HCT116 (cell line): Measurements from ENCODE around the gene GRIN2A. TPM values are rescaled to one million over a fixed set of nuclear protein-coding genes. Genes with fewer than 3 reads are reported as not detected.

Source experiments
- ATAC-seq: fragments of 200-7000 bp; cut with Tn5 transposase; 2 replicates; pipeline ENCODE4 v1.9.1; 2020; ENCODE audit warnings: mild to moderate bottlenecking, moderate library complexity
- BruUV-seq: library from RNA; stranded (reverse); fragments of 400-500 nt; replicated peaks from 2 replicates; lab custom pipeline; 2021; lab: Mats Ljungman, UMichigan
- CTCF ChIA-PET: fragments of 300-600 bp; sonication (Branson Sonifier 250); formaldehyde crosslinking; loops from one replicate; lab custom pipeline; 2021; ENCODE audit warnings: antibody characterized with exemption; lab: Charles Lee
- POLR2A ChIA-PET: fragments of 300-600, 350-600 bp; sonication (Branson Sonifier 250); formaldehyde crosslinking; loops from one replicate; lab custom pipeline; 2021; ENCODE audit warnings: antibody characterized with exemption; lab: Charles Lee
- RAD21 ChIA-PET, 2 experiments: fragments of 300-600 bp; sonication (Branson Sonifier 250); formaldehyde crosslinking; loops; one replicate each; lab custom pipeline; 2023; ENCODE audit warnings: low total read pairs in 2 of 2; ENCODE audit not compliant: uncharacterized antibody in 2 of 2, unreplicated experiment in 2 of 2, low non-redundant PET in 1 of 2; lab: Charles Lee
- DNase-seq: peaks from one replicate; pipeline ENCODE4 v3.0.0-alpha.2; 2010; ENCODE audit warnings: low read depth, low spot score
- H2AFZ ChIP-seq: fragments of 200-600 bp; shearing (Covaris generic), sonication (generic); 2 replicates; pipeline ENCODE4 v1.6.1; 2017; ENCODE audit warnings: low read depth, mixed run types, mixed read lengths, antibody characterized with exemption, low read length; ENCODE audit not compliant: poor library complexity, severe bottlenecking
- H3K27ac ChIP-seq: 2 replicates; pipeline ENCODE4 v1.5.1; 2012; ENCODE audit warnings: low read depth, low read length
- H3K27me3 ChIP-seq: fragments of 200-600 bp; sonication (generic); 2 replicates; pipeline ENCODE4 v1.6.1; 2016; ENCODE audit warnings: mixed run types, low read length, mixed read lengths; ENCODE audit not compliant: insufficient read depth
- H3K36me3 ChIP-seq, 2 experiments: fragments of 200-500 bp in 1 of 2; fragments of 200-600 bp in 1 of 2; sonication (Bioruptor generic) in 1 of 2; sonication (generic) in 1 of 2; 2 replicates each; pipeline versions ENCODE4 v1.5.1 to v1.6.1; 2014 to 2016; ENCODE audit warnings: low read length in 2 of 2, inconsistent platforms in 1 of 2, mixed read lengths in 1 of 2, mixed run types in 1 of 2; ENCODE audit not compliant: insufficient read depth in 2 of 2, control insufficient read depth in 1 of 2
- H3K4me1 ChIP-seq, 2 experiments: fragments of 200-600 bp in 1 of 2; sonication (generic) in 1 of 2; 2 replicates each; pipeline versions ENCODE4 v1.5.1 to v1.6.1; 2012 to 2017; ENCODE audit warnings: low read length in 2 of 2, inconsistent platforms in 1 of 2, mild to moderate bottlenecking in 1 of 2, mixed read lengths in 1 of 2, mixed run types in 1 of 2, moderate library complexity in 1 of 2; ENCODE audit not compliant: insufficient read depth in 2 of 2, control insufficient read depth in 1 of 2
- H3K4me2 ChIP-seq: fragments of 200-600 bp; sonication (generic); 2 replicates; pipeline ENCODE4 v1.6.1; 2017; ENCODE audit warnings: mixed run types, low read length, mixed read lengths
- H3K4me3 ChIP-seq, 2 experiments: fragments of 200-600 bp in 1 of 2; sonication (generic) in 1 of 2; replicated peaks in 1 of 2; 2 replicates each; pipeline ENCODE4 v1.5.1; 2011 to 2016; ENCODE audit warnings: low read length in 2 of 2, control low read depth in 1 of 2, low read depth in 1 of 2, mild to moderate bottlenecking in 1 of 2, mixed read lengths in 1 of 2, mixed run types in 1 of 2
- H3K79me2 ChIP-seq: fragments of 200-600 bp; sonication (generic); 2 replicates; pipeline ENCODE4 v1.6.1; 2017; ENCODE audit warnings: mild to moderate bottlenecking, mixed run types, low read length, moderate library complexity, mixed read lengths; ENCODE audit not compliant: insufficient read depth
- H3K9ac ChIP-seq: fragments of 200-600 bp; sonication (generic); 2 replicates; pipeline ENCODE4 v1.6.1; 2016; ENCODE audit warnings: low read length, mixed read lengths
- H3K9me2 ChIP-seq: fragments of 200-600 bp; sonication (generic), shearing (Covaris generic); 2 replicates; pipeline ENCODE4 v1.6.1; 2017; ENCODE audit warnings: mixed run types, mild to moderate bottlenecking, moderate library complexity; ENCODE audit not compliant: insufficient read depth
- H3K9me3 ChIP-seq, 2 experiments: fragments of 200-500 bp in 1 of 2; fragments of 200-600 bp in 1 of 2; sonication (Bioruptor generic) in 1 of 2; sonication (generic) in 1 of 2; 2 replicates each; pipeline ENCODE4 v1.6.1; 2014 to 2017; ENCODE audit warnings: low read length in 2 of 2, mixed read lengths in 2 of 2, inconsistent platforms in 1 of 2, low read depth in 1 of 2, mild to moderate bottlenecking in 1 of 2, mixed run types in 1 of 2, moderate library complexity in 1 of 2; ENCODE audit not compliant: control insufficient read depth in 1 of 2, insufficient read depth in 1 of 2
- H4K20me1 ChIP-seq: fragments of 200-600 bp; sonication (generic), shearing (Covaris generic); 2 replicates; pipeline ENCODE4 v1.6.1; 2017; ENCODE audit warnings: mixed run types, mild to moderate bottlenecking, moderate library complexity; ENCODE audit not compliant: insufficient read depth
- ATF3 ChIP-seq: IDR thresholded peaks from 2 replicates; pipeline ENCODE4 v1.6.1; 2012
- CBX3 ChIP-seq: IDR thresholded peaks from 2 replicates; pipeline ENCODE4 v1.6.1; 2012; ENCODE audit warnings: low read depth
- EGR1 ChIP-seq: IDR thresholded peaks from 2 replicates; pipeline ENCODE4 v1.6.1; 2012; ENCODE audit warnings: low read depth
- EZH2 ChIP-seq: fragments of 200-600 bp; sonication (generic); IDR thresholded peaks from 2 replicates; pipeline ENCODE4 v1.6.1; 2017; ENCODE audit warnings: antibody characterized with exemption, mixed run types
- EZH2phosphoT487 ChIP-seq: fragments of 200-600 bp; IDR thresholded peaks from 2 replicates; pipeline ENCODE4 v1.6.1; 2018; ENCODE audit warnings: antibody characterized with exemption, borderline replicate concordance
- JUND ChIP-seq: IDR thresholded peaks from 2 replicates; pipeline ENCODE4 v1.6.1; 2012
- POLR2A ChIP-seq: IDR thresholded peaks from 2 replicates; pipeline ENCODE4 v1.7.0; 2011; ENCODE audit warnings: borderline replicate concordance; ENCODE audit not compliant: insufficient read depth, insufficient read length; ENCODE audit errors: extremely low read depth
- POLR2AphosphoS5 ChIP-seq: IDR thresholded peaks from 2 replicates; pipeline ENCODE4 v1.6.1; 2011; ENCODE audit warnings: mild to moderate bottlenecking, low read depth, low read length, moderate library complexity
- RAD21 ChIP-seq: IDR thresholded peaks from 2 replicates; pipeline ENCODE4 v1.6.1; 2012; ENCODE audit warnings: low read depth, mild to moderate bottlenecking
- SIN3A ChIP-seq: IDR thresholded peaks from 2 replicates; pipeline ENCODE4 v1.6.1; 2012; ENCODE audit warnings: low read depth
- SP1 ChIP-seq: IDR thresholded peaks from 2 replicates; pipeline ENCODE4 v1.6.1; 2012; ENCODE audit warnings: low read depth
- SRF ChIP-seq: IDR thresholded peaks from 2 replicates; pipeline ENCODE4 v1.6.1; 2012; ENCODE audit warnings: low read depth
- TCF7L2 ChIP-seq: IDR thresholded peaks from 2 replicates; pipeline ENCODE4 v1.7.0; 2011; ENCODE audit warnings: borderline replicate concordance, inconsistent platforms; ENCODE audit not compliant: insufficient read depth, insufficient read length; ENCODE audit errors: extremely low read depth
- YY1 ChIP-seq: IDR thresholded peaks from 2 replicates; pipeline ENCODE4 v1.6.1; 2011; ENCODE audit warnings: low read length, low read depth, moderate library complexity, mild to moderate bottlenecking; ENCODE audit not compliant: insufficient replicate concordance; ENCODE audit errors: extremely low read depth
- ZBTB33 ChIP-seq: IDR thresholded peaks from 2 replicates; pipeline ENCODE4 v1.6.1; 2011; ENCODE audit warnings: mild to moderate bottlenecking, low read length, moderate library complexity; ENCODE audit not compliant: insufficient replicate concordance; ENCODE audit errors: extremely low read depth
- ZFX ChIP-seq: fragments of 450-650 bp; IDR thresholded peaks from 2 replicates; pipeline ENCODE4 v1.6.1; 2017
- ZNF274 ChIP-seq: fragments of 200-500 bp; sonication (Bioruptor generic); IDR thresholded peaks from 2 replicates; pipeline ENCODE4 v1.6.1; 2014; ENCODE audit warnings: mild to moderate bottlenecking, low read depth, low read length, inconsistent platforms
- intact Hi-C: fragments of 100-400 bp; cut with micrococcal nuclease; formaldehyde crosslinking; loops from 2 replicates; pipeline ENCODE4 v1.10.0; 2022
- total RNA-seq: library from RNA; stranded (reverse); gene quantifications from one replicate; pipeline ENCODE4 v1.2.1, GENCODE V29; 2021; ENCODE audit not compliant: unreplicated experiment

GRIN2A gene
- total RNA-seq, 1 experiment from 2014 or later = 0.02 TPM

- TF ChIP-seq TCF7L2 = no peak
- TF ChIP-seq POLR2AphosphoS5 = no peak
- TF ChIP-seq SIN3A = no peak
- no peak for TF ChIP-seq EZH2phosphoT487
- TF ChIP-seq CBX3 = no peak
- TF ChIP-seq EGR1 = no peak
- no peak for TF ChIP-seq POLR2A
Measured at GRCh38 chr16:10045947-10046346, 136.3 kb downstream of the GRIN2A start (continued).

GRCh38 chr16:10045291-10045775 is 136.9 kb downstream of the GRIN2A start:
- Histone ChIP-seq H3K9me2 (no peaks in the 10 kb centered on the region), H2AFZ (no peak overlapping the region), H3K4me2 (no peak overlapping the region), H4K20me1 (no peaks in the 10 kb centered on the region), H3K79me2 (no peaks in the 10 kb centered on the region), H3K27ac (no peak overlapping the region), H3K4me3 (no peak overlapping the region), H3K9me3 (no peaks in the 10 kb centered on the region), H3K4me1 (no peaks in the 10 kb centered on the region), H3K9ac (no peak overlapping the region), H3K36me3 (no peaks in the 10 kb centered on the region), H3K27me3 (peaks cover 16% of the 10 kb centered on the region)
- ChIA-PET CTCF (no interaction called here), POLR2A (no interaction called here), RAD21 (no interaction called here)
- no TSS peak for BruUV-seq
- TF ChIP-seq JUND (no peak), ZNF274 (no peak), YY1 (no peak), RAD21 (no peak), SP1 (no peak), ZBTB33 (no peak), ATF3 (no peak), SRF (no peak), EZH2 (no peak), CBX3 (no peak), POLR2AphosphoS5 (no peak), EGR1 (no peak), ZFX (no peak)
- intact Hi-C loops = no loop called here
- DNase-seq (no peak), ATAC-seq (no peak)
